KBM-7 (cell line): ENCODE data around the gene DSG3.

Experiments used
- DNase-seq: peaks from one replicate; pipeline ENCODE4 v3.0.0-alpha.2; 2015
- in situ Hi-C: fragments of 300-500 bp; cut with MboI; formaldehyde crosslinking; loops from 2 replicates; pipeline ENCODE4 v1.14.3; 2020; ENCODE audit warnings: low sequenced_read_pairs, low pct_unique_long_range_greater_than_20kb, mixed read lengths

Gene DSG3, protein sequence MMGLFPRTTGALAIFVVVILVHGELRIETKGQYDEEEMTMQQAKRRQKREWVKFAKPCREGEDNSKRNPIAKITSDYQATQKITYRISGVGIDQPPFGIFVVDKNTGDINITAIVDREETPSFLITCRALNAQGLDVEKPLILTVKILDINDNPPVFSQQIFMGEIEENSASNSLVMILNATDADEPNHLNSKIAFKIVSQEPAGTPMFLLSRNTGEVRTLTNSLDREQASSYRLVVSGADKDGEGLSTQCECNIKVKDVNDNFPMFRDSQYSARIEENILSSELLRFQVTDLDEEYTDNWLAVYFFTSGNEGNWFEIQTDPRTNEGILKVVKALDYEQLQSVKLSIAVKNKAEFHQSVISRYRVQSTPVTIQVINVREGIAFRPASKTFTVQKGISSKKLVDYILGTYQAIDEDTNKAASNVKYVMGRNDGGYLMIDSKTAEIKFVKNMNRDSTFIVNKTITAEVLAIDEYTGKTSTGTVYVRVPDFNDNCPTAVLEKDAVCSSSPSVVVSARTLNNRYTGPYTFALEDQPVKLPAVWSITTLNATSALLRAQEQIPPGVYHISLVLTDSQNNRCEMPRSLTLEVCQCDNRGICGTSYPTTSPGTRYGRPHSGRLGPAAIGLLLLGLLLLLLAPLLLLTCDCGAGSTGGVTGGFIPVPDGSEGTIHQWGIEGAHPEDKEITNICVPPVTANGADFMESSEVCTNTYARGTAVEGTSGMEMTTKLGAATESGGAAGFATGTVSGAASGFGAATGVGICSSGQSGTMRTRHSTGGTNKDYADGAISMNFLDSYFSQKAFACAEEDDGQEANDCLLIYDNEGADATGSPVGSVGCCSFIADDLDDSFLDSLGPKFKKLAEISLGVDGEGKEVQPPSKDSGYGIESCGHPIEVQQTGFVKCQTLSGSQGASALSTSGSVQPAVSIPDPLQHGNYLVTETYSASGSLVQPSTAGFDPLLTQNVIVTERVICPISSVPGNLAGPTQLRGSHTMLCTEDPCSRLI

DNA sequence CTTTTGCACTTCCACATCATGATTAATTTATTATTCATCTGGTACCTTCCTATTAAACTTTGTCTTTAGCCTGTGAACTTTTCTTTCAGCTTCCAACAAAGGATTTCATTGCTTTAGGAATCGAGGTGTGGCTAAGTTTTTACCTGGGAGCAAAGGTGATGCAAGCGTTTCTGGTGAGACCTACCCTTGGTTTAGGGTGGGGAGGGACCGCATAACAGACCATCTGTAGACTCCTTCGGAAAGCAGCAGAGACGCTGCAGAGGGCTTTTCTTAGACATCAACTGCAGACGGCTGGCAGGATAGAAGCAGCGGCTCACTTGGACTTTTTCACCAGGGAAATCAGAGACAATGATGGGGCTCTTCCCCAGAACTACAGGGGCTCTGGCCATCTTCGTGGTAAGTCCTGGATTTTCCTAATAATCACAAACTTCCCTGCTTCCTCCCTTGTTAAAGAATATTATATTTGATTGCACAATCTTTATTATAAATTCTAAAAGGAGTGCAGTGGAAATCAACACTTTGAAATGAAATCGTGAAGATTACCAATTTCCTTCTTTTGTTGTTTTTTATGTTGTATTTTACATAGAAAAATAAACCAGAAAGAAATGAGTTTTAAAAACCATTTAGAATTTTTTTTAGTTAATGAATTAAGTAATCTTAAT is at the start of gene DSG3:
TSS of gene DSG3 (plus strand) at position 212 of the 662 bp plus-strand sequence. CDS start at position 349, 137 bp downstream.
- in situ Hi-C loops = no loop called here
- DNase-seq = no peak

- in situ Hi-C loops = no loop called here
- DNase-seq = no peak
Observed at GRCh38 chr18:31398191-31398590, 49.4 kb upstream of the DSG3 start.

- DNase-seq = peak; percentile 9
- in situ Hi-C loops = no loop called here
Observed at GRCh38 chr18:31399306-31400032, 48.1 kb upstream of the DSG3 start.

- in situ Hi-C loops = no loop called here
- DNase-seq = no peak
Observed at GRCh38 chr18:31401156-31402025, 46.1 kb upstream of the DSG3 start.

DNA sequence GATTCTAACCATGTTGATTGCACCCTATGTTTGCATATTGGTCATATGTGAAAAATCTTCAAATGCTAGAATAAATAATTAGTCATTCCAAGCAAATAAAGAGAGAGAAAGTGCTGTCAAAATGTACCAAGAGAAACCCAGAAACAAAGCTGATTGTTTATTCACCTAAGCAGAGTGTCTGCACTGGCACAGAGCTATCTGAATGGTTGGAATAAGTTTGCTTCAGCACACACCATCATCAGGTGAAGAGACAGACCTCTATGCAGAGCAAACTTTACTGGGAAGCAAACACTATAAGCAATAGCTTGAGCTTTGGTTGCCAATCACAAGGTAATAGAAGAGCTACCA is 45.5 kb upstream of the DSG3 start:
- in situ Hi-C loops = no loop called here
- DNase-seq = no peak

DNA sequence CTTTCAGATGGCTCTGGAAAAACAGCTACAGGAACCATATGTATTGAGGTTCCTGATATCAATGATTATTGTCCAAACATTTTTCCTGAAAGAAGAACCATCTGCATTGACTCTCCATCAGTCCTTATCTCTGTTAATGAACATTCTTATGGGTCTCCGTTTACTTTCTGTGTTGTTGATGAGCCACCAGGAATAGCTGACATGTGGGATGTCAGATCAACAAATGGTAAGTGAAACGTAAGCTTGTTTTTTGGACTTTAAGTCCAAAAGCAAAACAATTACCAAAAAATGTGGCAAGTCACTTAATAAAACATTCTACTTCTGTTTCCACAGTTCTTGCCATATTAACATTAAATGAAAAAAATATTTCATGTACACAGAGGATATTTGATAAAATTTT is 44.1 kb upstream of the DSG3 start:
- in situ Hi-C loops = no loop called here
- DNase-seq = no peak

DNA sequence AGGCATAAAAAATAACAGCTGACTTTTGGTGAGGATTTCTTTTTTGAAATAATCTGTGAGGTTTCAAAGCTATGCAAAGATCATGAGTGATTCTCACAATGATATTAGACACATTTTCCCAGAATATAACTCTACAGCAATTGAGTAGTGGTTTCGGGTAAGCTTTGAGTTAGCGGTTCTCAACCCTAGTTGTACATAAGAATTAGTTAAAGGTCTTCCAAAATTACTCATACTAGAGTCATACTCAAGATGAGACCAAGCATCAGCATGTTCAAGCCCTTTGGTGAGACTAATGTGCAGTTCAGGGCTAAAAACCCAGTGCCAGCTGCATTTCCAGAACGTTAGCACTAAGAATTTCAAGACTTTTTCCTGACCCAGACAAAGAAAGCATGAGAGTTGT is 39.9 kb upstream of the DSG3 start:
- DNase-seq = no peak
- in situ Hi-C loops = no loop called here

- no peak for DNase-seq
- in situ Hi-C loops = no loop called here
Observed at GRCh38 chr18:31409276-31409675, 38.3 kb upstream of the DSG3 start.

DNA sequence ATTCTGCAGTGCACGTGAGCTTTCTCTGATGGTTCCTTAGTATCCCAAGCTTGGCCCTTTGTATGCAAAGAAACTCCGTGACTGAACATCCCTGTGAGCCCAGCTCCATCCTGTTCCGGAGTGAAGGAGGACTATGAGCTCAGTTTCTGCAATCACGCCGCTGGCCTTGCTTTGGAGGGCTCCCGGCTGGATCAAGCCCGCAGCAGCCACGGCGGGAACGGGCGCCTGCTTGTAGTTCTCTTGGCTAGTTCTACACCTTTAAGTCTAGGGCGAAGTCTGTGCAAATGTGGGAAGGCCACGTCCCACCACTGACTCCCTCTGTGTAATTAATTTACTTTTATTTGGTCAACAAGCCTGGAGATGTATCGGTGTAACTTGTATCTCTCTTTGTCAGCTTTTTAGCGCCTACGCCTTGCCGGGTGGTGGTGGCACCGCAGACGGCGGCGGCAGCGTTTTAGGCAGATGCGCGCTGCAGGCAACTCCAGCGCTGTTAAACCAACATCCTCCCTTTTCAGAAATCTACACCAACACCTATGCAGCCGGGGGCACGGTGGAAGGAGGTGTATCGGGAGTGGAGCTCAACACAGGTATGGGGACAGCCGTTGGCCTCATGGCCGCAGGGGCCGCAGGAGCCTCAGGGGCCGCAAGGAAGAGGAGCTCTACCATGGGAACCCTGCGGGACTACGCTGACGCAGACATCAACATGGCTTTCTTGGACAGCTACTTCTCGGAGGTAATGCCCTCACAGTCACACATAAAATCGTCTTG is 36.6 kb upstream of the DSG3 start:
- DNase-seq = no peak
- in situ Hi-C loops = no loop called here

DNA sequence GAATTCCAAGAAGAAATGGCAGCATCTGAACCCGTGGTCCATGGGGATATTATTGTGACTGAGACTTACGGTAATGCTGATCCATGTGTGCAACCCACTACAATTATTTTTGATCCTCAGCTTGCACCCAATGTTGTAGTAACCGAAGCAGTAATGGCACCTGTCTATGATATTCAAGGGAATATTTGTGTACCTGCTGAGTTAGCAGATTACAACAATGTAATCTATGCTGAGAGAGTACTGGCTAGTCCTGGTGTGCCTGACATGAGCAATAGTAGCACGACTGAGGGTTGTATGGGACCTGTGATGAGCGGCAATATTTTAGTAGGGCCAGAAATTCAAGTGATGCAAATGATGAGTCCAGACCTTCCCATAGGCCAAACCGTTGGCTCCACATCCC is 34.4 kb upstream of the DSG3 start:
- no peak for DNase-seq
- in situ Hi-C loops = no loop called here

DNA sequence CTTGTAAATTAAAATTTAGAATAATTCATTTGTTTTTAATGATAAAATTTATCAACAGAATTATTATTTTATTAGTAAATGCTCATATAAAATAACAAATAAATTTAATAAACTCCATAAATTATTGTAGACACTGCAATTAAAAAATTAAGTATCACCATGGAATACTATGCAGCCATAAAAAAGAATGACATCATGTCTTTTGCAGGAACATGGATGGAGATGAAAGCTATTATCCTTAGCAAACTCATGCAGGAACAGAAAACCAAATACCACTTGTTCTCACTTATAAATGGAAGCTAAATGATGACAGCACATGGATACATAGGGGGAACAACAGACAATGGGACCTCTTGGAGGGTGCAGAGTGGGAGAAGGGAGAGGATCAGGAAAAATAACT is 29.7 kb upstream of the DSG3 start:
- no peak for DNase-seq
- in situ Hi-C loops = no loop called here

DNA sequence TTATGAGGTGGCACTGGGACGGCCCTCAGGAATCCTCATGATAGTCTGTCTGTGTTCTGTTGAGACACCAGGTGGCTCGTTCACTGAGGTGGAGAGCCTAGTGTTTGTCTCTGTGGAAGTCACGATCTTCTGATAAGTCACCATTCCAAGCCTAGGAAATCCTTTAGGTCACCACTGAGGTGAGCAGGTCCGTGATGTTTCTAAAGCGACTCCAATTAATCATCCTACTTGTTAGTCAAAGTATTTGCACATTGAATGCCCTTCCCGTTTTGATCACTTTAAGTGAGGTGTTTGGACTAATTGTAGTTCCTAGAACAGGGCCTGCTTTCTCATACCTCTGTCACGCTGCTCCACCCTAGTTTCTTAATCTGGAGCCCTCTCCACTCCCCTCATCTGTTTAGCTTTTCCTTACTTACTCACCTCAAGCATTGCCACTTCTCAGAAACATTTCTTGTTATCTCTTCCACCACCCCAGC is 28.0 kb upstream of the DSG3 start:
- no peak for DNase-seq
- in situ Hi-C loops = no loop called here

GRCh38 chr18:31420032-31420431 is 27.5 kb upstream of the DSG3 start:
- in situ Hi-C loops = no loop called here
- DNase-seq = no peak

- in situ Hi-C loops = no loop called here
- no peak for DNase-seq
Observed at GRCh38 chr18:31420524-31420923, 27.0 kb upstream of the DSG3 start.

DNA sequence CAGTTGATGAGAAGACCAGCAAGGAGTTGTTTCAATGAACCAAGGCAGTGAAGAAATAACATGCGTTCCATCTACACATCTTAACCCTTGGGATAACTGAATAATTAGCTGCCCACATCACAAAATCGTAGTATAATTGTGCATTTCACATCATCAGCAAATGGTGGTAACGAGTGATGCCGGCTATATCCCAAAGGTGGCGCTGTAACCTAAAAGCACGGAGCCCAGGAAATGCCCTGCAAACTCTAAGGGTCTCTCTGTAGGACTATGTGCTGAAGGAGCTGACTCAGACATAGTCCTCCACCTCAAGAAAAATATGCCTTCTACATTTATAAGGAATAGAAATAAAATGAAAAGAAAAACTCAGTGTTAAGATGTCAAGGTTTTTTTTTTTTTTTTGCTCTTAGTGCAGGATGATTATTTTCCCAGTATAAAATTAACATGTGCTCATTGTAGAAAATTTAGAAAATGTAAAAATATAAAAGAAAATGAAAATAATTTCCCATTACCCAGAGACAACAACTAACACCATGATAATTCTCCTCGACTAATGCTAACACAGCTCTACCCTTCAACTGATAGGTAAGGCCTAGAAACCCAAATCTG is 23.1 kb upstream of the DSG3 start:
- peak; percentile 50 for DNase-seq
- in situ Hi-C loops = no loop called here

- in situ Hi-C loops = no loop called here
- no peak for DNase-seq
Observed at GRCh38 chr18:31426021-31426420, 21.5 kb upstream of the DSG3 start.

DNA sequence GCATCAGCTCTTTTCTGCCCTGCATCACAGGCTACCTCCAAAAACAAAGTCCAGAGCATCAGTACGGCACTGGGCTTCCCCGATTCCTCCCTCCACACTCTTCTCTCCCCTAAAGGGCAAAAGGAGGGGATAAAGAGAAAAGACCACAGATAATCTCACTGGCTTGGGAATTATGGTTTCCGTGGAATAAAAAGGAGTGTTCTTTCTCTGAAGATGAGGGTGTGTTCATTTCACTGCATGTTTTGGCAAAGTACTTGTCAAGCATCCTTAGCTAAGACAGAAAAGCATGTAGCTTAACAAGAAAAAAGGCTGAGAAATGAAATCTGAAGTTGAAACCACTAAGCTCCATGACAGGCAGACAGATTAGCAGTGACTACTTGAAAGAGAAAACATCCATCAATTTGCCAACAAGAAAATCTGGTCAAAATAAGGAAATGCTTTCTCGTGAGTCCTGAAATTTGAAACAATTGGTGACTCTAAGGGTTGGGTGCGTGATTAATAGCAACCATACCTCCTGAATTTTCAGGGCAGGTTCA is 20.6 kb upstream of the DSG3 start:
- no peak for DNase-seq
- in situ Hi-C loops = no loop called here
